Measurements from ENCODE around the gene TPX2.

The TPX2 gene

GRCh38 chr20:31833931-31834521 is 94.9 kb downstream of the TPX2 start:
- no peak for DNase-seq (ENCODE audit: low read depth in 3 of 3)

GRCh38 chr20:31835554-31835953 is 96.5 kb downstream of the TPX2 start:
- DNase-seq (ENCODE audit: low read depth in 3 of 3) = no peak

- DNase-seq (ENCODE audit: low read depth in 3 of 3) = no peak
These were observed 97.1 kb downstream of the TPX2 start for GRCh38 chr20:31835977-31836852.

GRCh38 chr20:31836853-31837608 is 97.9 kb downstream of the TPX2 start:
- DNase-seq (ENCODE audit: low read depth in 3 of 3) = no peak

GRCh38 chr20:31837896-31838397 is 98.9 kb downstream of the TPX2 start:
- DNase-seq (ENCODE audit: low read depth in 3 of 3) = no peak

- no peak for DNase-seq (ENCODE audit: low read depth in 3 of 3)
These were observed 99.7 kb downstream of the TPX2 start for GRCh38 chr20:31838646-31839292.

GRCh38 chr20:31839782-31840487 is 100.8 kb downstream of the TPX2 start:
- DNase-seq (ENCODE audit: low read depth in 3 of 3) = no peak

GRCh38 chr20:31840906-31841816 is 102.1 kb downstream of the TPX2 start:
- DNase-seq (ENCODE audit: low read depth in 3 of 3) = no peak

GRCh38 chr20:31841928-31842327 is 102.8 kb downstream of the TPX2 start:
- no peak for DNase-seq (ENCODE audit: low read depth in 3 of 3)

GRCh38 chr20:31842471-31843157 is 103.5 kb downstream of the TPX2 start:
- no peak for DNase-seq (ENCODE audit: low read depth in 3 of 3)

GRCh38 chr20:31843288-31843687 is 104.2 kb downstream of the TPX2 start:
- no peak for DNase-seq (ENCODE audit: low read depth in 3 of 3)

- DNase-seq (ENCODE audit: low read depth in 3 of 3) = no peak
These were observed 104.8 kb downstream of the TPX2 start for GRCh38 chr20:31843881-31844280.

GRCh38 chr20:31844737-31845299 is 105.7 kb downstream of the TPX2 start:
- no peak for DNase-seq (ENCODE audit: low read depth in 3 of 3)

GRCh38 chr20:31845300-31845863 is 106.3 kb downstream of the TPX2 start, which contains the start of gene FOXS1:
TSS of gene FOXS1 (minus strand) at chr20:31845604. CDS start at chr20:31845542, 62 bp downstream.
- DNase-seq (ENCODE audit: low read depth in 3 of 3) = no peak

- DNase-seq (ENCODE audit: low read depth in 3 of 3) = no peak
These were observed 107.7 kb downstream of the TPX2 start for GRCh38 chr20:31846793-31847138.

GRCh38 chr20:31848088-31848999 is 109.3 kb downstream of the TPX2 start:
- DNase-seq (ENCODE audit: low read depth in 3 of 3) = no peak

- no peak for DNase-seq (ENCODE audit: low read depth in 3 of 3)
These were observed 110.3 kb downstream of the TPX2 start for GRCh38 chr20:31849306-31849930.
